ENCODE measurements around the gene ARL8A.
"Not testable (repeated sequence)": the region's sequence is repeated elsewhere in the genome, so short reads cannot be mapped to it uniquely, and the experiment has no call there.

ARL8A gene

DNA sequence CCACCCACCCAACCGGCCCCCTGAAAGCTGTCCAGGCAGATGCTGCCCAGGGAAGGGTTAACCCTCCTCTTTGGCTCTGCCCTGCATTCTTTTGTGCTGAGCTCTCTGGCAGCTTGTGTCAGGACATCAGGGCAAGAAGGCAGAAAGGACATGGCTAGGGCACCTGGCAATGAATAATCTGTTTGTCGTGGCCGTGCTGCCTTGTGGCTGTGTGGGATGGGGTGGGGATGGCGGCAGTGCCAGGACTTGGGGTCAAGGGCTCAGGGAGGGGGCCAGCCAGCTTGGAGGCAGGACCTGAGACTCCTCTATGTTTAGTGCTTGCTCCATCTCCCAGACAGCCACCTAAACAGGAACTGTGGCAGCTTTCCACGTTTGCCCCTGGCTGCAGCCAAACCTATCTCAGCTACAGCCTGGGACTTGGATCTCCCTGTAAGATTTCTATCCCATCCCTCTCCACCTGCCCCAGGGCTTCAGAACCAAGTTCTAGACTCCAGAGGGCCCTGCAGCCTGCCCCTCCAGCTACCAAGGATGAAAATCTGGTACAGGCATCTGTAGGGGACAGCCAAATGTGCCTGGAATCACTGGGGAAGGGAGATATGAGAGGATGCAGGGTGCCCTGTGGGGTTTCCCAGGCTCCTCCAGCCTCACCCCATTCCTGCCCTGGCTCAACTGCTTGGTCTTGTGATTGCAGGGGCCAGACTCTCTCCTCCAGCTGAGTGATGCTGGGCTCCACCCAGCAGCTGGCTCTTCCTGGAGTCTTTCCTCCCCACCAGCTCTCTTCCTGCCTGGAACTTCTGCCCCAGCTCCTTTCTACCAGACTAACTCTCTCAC is 31.5 kb downstream of the ARL8A start:
- Histone ChIP-seq H3K4ac (ENCODE audit: low read depth, low read length) (no peak overlapping the region), H2AK5ac (ENCODE audit: low read length) (no peak overlapping the region), H4K5ac (ENCODE audit: low read length) (no peak overlapping the region), H3K56ac (ENCODE audit: low read length) (peak overlapping the region; percentile 42), H3K4me3 (ENCODE audit: low read length) (no peak overlapping the region), H3K36me3 (ENCODE audit: control insufficient read depth, insufficient read depth, low read length) (no peaks in the 10 kb centered on the region), H3K27me3 (ENCODE audit: insufficient read depth, low read length, poor library complexity) (no peaks in the 10 kb centered on the region), H2BK15ac (replicated peaks; ENCODE audit: low read depth) (no peak overlapping the region), H3K9ac (ENCODE audit: low read length) (no peak overlapping the region), H2BK120ac (ENCODE audit: low read depth, low read length) (no peak overlapping the region), H3K79me2 (ENCODE audit: control insufficient read depth, insufficient read depth, low read length) (no peaks in the 10 kb centered on the region), H3K4me1 (ENCODE audit: control insufficient read depth, low read depth, low read length) (no peaks in the 10 kb centered on the region), H3K79me1 (ENCODE audit: low read length) (no peaks in the 10 kb centered on the region), H3K23ac (ENCODE audit: low read length) (no peak overlapping the region), H2BK5ac (ENCODE audit: low read length) (no peak overlapping the region), H3K4me2 (ENCODE audit: low read length) (no peak overlapping the region), H3K18ac (ENCODE audit: low read length) (no peak overlapping the region), H3K27ac (ENCODE audit: low read depth, low read length) (no peak overlapping the region), H4K8ac (ENCODE audit: low read depth, low read length) (no peak overlapping the region)
- no peak for DNase-seq
- WGBS (ENCODE audit: extremely low coverage, insufficient coverage, low lambda C conversion rate): no CpG with 5 or more reads among the region's 5 CpGs

DNA sequence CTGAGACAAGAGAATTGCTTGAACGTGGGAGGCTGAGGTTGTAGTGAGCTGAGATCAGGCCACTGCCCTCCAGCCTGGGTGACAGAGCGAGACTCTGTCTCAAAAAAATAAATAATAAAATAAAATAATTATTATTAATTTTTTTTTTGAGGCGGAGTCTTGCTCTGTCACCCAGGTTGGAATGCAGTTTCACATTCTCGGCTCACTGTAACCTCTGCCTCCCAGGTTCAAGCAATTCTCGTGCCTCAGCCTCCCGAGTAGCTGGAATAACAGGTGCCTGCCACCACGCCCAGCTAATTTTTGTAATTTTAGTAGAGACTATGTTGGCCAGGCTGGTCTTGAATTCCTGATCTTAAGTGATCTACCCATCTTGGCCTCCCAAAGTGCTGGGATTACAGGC is 32.9 kb downstream of the ARL8A start:
- not testable (repeated sequence) for H3K79me1 ChIP-seq (ENCODE audit: low read length); H3K36me3 ChIP-seq (ENCODE audit: control insufficient read depth, insufficient read depth, low read length); H4K8ac ChIP-seq (ENCODE audit: low read depth, low read length); H4K5ac ChIP-seq (ENCODE audit: low read length); H3K56ac ChIP-seq (ENCODE audit: low read length); H3K4me2 ChIP-seq (ENCODE audit: low read length); H2BK5ac ChIP-seq (ENCODE audit: low read length); H3K27me3 ChIP-seq (ENCODE audit: insufficient read depth, low read length, poor library complexity); H3K4me1 ChIP-seq (ENCODE audit: control insufficient read depth, low read depth, low read length); H3K4ac ChIP-seq (ENCODE audit: low read depth, low read length); H2BK120ac ChIP-seq (ENCODE audit: low read depth, low read length); H3K18ac ChIP-seq (ENCODE audit: low read length); H3K23ac ChIP-seq (ENCODE audit: low read length); H3K4me3 ChIP-seq (ENCODE audit: low read length); H3K79me2 ChIP-seq (ENCODE audit: control insufficient read depth, insufficient read depth, low read length); H3K27ac ChIP-seq (ENCODE audit: low read depth, low read length); H2BK15ac ChIP-seq (replicated peaks; ENCODE audit: low read depth); H3K9ac ChIP-seq (ENCODE audit: low read length); H2AK5ac ChIP-seq (ENCODE audit: low read length); DNase-seq
- WGBS (ENCODE audit: extremely low coverage, insufficient coverage, low lambda C conversion rate): no CpG with 5 or more reads among the region's 7 CpGs

DNA sequence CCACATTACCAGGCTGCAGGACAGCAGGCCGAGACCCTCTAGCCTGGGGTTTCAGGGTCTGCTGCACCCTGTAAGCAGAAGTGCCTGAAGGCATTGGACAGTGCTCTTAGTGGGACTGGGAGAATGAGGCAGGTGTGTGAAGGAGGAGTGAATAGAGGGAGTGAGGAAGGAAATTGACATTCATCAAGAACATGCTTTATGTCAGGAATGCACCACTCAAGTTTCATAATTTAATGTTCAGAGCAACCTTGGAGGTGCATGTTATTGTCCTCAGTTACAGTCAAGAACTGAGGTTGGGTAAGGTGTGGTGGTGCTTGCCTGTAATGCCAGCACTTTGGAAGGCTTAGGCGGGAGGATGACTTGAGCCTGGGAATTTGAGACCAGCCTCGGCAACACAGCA is 33.6 kb downstream of the ARL8A start:
- no peak for DNase-seq
- Histone ChIP-seq H3K4me2 (ENCODE audit: low read length) (no peak overlapping the region), H3K23ac (ENCODE audit: low read length) (no peak overlapping the region), H3K18ac (ENCODE audit: low read length) (no peak overlapping the region), H3K4me1 (ENCODE audit: control insufficient read depth, low read depth, low read length) (no peaks in the 10 kb centered on the region), H3K79me1 (ENCODE audit: low read length) (no peaks in the 10 kb centered on the region), H3K56ac (ENCODE audit: low read length) (no peak overlapping the region), H2BK15ac (replicated peaks; ENCODE audit: low read depth) (no peak overlapping the region), H3K27me3 (ENCODE audit: insufficient read depth, low read length, poor library complexity) (no peaks in the 10 kb centered on the region), H4K5ac (ENCODE audit: low read length) (no peak overlapping the region), H3K36me3 (ENCODE audit: control insufficient read depth, insufficient read depth, low read length) (no peaks in the 10 kb centered on the region), H3K4ac (ENCODE audit: low read depth, low read length) (no peak overlapping the region), H3K79me2 (ENCODE audit: control insufficient read depth, insufficient read depth, low read length) (no peaks in the 10 kb centered on the region), H3K9ac (ENCODE audit: low read length) (no peak overlapping the region), H2BK5ac (ENCODE audit: low read length) (no peak overlapping the region), H4K8ac (ENCODE audit: low read depth, low read length) (no peak overlapping the region), H3K4me3 (ENCODE audit: low read length) (no peak overlapping the region), H2BK120ac (ENCODE audit: low read depth, low read length) (no peak overlapping the region), H2AK5ac (ENCODE audit: low read length) (no peak overlapping the region), H3K27ac (ENCODE audit: low read depth, low read length) (no peak overlapping the region)
- WGBS (ENCODE audit: extremely low coverage, insufficient coverage, low lambda C conversion rate): no CpG with 5 or more reads among the region's 3 CpGs

DNA sequence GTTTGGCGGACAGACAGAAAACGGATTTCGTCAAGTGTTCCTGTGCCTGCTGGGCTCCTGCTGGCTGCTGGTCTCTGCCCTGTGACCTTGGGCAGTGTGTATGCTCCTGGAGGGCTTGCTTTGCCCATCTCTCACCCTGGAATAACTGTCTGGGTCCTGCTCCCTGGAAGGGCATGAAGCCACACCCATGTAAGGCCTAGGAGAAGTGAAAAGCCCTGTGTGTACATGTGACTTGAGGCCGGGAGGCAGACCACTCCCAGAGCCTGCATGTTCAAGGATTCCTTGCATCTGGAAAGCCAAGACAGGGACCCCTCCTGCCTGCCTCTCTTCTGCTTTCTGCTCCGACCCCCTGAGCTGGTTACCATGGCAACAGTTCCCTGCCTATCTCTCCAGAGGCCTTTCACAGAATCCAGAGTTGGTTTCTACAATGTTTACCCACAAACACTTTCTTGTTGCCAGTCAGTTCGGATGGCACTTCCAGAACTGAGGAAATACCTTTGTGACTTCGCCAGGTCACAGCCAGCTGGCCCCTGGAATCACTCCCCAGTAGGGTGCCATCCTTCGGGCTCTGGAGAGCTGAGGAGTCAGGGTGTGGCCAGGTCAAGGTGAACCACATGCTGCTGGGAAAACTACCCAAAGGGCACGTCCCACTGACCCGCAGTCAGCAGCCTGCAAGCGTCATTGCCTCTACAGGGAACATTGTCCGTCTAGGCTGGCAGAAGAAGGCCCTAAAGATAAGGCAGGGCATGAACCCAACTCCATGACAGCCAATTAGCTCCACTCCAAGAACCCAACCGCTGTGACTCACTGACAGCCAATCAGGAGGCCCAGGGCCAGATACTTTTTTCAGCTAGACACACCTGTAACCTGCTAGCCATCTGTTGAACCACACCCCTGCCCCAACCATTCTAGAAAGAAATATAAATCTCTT is 36.5 kb downstream of the ARL8A start:
- H3K4me3 ChIP-seq (ENCODE audit: low read length): no peak overlapping the region
- H3K79me1 ChIP-seq (ENCODE audit: low read length): no peaks in the 10 kb centered on the region
- H4K8ac ChIP-seq (ENCODE audit: low read depth, low read length): no peak overlapping the region
- no peak overlapping the region for H2BK15ac ChIP-seq (replicated peaks; ENCODE audit: low read depth)
- H3K18ac ChIP-seq (ENCODE audit: low read length): no peak overlapping the region
- peak overlapping the region; percentile 50 for H2AK5ac ChIP-seq (ENCODE audit: low read length)
- peak; percentile 54 for DNase-seq
- H3K36me3 ChIP-seq (ENCODE audit: control insufficient read depth, insufficient read depth, low read length): no peaks in the 10 kb centered on the region
- H2BK120ac ChIP-seq (ENCODE audit: low read depth, low read length): no peak overlapping the region
- peak overlapping the region; percentile 17 for H3K56ac ChIP-seq (ENCODE audit: low read length)
- H3K4me2 ChIP-seq (ENCODE audit: low read length): no peak overlapping the region
- no CpG with 5 or more reads among the region's 13 CpGs for WGBS (ENCODE audit: extremely low coverage, insufficient coverage, low lambda C conversion rate)
- no peak overlapping the region for H2BK5ac ChIP-seq (ENCODE audit: low read length)
- H3K79me2 ChIP-seq (ENCODE audit: control insufficient read depth, insufficient read depth, low read length): no peaks in the 10 kb centered on the region
- H3K9ac ChIP-seq (ENCODE audit: low read length): no peak overlapping the region
- peaks cover 2% of the 10 kb centered on the region for H3K4me1 ChIP-seq (ENCODE audit: control insufficient read depth, low read depth, low read length)
- no peak overlapping the region for H4K5ac ChIP-seq (ENCODE audit: low read length)
- no peak overlapping the region for H3K23ac ChIP-seq (ENCODE audit: low read length)
- H3K27ac ChIP-seq (ENCODE audit: low read depth, low read length): no peak overlapping the region
- no peaks in the 10 kb centered on the region for H3K27me3 ChIP-seq (ENCODE audit: insufficient read depth, low read length, poor library complexity)
- no peak overlapping the region for H3K4ac ChIP-seq (ENCODE audit: low read depth, low read length)

DNA sequence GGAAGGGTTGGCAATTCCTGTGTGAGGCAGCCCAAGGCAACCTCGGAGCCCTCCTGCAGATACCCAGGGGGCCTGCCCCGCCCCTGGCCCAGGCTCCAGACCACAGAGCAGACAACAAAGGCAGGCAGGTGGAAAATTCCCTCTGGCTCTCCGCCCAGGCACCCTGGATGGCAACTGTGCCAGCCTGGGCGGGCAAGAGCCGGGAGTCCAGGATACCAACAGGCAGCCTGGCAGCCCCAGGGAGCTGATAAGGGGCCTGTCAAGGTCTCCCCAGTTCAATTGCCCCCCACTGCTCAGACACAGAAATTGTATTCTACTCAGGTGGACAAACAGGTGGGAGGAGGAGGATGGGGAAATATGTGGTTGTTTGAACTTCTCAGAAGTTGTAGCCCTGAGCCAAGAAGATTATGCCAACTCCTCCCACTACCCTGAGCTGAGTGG is 37.2 kb downstream of the ARL8A start:
- H2BK5ac ChIP-seq (ENCODE audit: low read length): no peak overlapping the region
- no peak overlapping the region for H3K4me3 ChIP-seq (ENCODE audit: low read length)
- no peak overlapping the region for H3K23ac ChIP-seq (ENCODE audit: low read length)
- no peaks in the 10 kb centered on the region for H3K79me2 ChIP-seq (ENCODE audit: control insufficient read depth, insufficient read depth, low read length)
- H3K27me3 ChIP-seq (ENCODE audit: insufficient read depth, low read length, poor library complexity): no peaks in the 10 kb centered on the region
- no peak overlapping the region for H2AK5ac ChIP-seq (ENCODE audit: low read length)
- H3K9ac ChIP-seq (ENCODE audit: low read length): no peak overlapping the region
- H3K4me2 ChIP-seq (ENCODE audit: low read length): no peak overlapping the region
- H3K4me1 ChIP-seq (ENCODE audit: control insufficient read depth, low read depth, low read length): peaks cover 2% of the 10 kb centered on the region
- H3K79me1 ChIP-seq (ENCODE audit: low read length): no peaks in the 10 kb centered on the region
- H3K56ac ChIP-seq (ENCODE audit: low read length): peak overlapping the region; percentile 17
- no peak overlapping the region for H3K27ac ChIP-seq (ENCODE audit: low read depth, low read length)
- no peak overlapping the region for H3K18ac ChIP-seq (ENCODE audit: low read length)
- no peak overlapping the region for H4K8ac ChIP-seq (ENCODE audit: low read depth, low read length)
- H4K5ac ChIP-seq (ENCODE audit: low read length): no peak overlapping the region
- H2BK15ac ChIP-seq (replicated peaks; ENCODE audit: low read depth): no peak overlapping the region
- H3K36me3 ChIP-seq (ENCODE audit: control insufficient read depth, insufficient read depth, low read length): no peaks in the 10 kb centered on the region
- H2BK120ac ChIP-seq (ENCODE audit: low read depth, low read length): no peak overlapping the region
- no peak for DNase-seq
- H3K4ac ChIP-seq (ENCODE audit: low read depth, low read length): no peak overlapping the region
- no CpG with 5 or more reads among the region's 5 CpGs for WGBS (ENCODE audit: extremely low coverage, insufficient coverage, low lambda C conversion rate)

Measured in mesendoderm (in vitro differentiated cells).